ENCODE measurements around the gene ACY1. TPM values are rescaled to one million over a fixed set of nuclear protein-coding genes. Genes with fewer than 3 reads are reported as not detected.

The ACY1 gene
- polyA plus RNA-seq, 1 of the 3 experiments (the other 2 are of a cell fraction), result 93.0 TPM

DNA sequence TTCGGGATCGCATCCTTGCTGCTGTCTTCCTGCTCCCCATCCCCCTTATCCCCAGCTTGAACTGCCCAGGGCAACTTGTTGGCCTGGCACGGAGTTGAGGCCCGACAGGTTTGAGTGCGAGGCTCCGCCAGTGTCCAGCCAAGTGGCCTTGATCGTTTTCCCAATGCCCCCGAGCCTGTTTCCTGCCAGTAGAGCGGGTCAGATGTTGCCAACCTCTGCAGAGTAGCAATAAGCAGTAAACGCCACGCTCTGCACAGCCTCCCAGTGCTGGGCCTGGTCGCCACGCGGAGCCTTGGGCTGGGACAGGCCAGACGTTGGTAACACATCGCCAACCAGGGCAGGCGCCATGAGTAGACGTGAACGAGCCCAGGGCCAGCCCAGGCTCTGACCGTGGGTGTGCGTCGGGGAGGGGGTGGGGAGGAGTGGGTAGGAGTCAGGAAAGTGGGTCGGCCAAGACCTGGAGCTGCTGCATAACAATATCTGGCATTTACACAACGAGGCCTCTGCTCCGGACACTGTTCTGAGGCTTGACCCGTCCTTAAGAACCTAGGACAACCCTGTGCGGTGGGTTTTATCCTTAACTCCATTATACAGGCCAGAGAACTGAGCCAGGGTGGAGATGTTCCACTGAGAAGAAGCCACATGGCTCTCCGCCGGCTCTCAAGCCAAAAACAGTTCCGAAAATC, 8.9 kb upstream of the ACY1 start:
- H3K36me3 ChIP-seq (replicated peaks in 1 of 2; ENCODE audit: control insufficient read depth in 1 of 2, insufficient read depth in 2 of 2, low read length in 1 of 2), result no peaks in the 10 kb centered on the region
- no peaks in the 10 kb centered on the region for H3K27me3 ChIP-seq (ENCODE audit: insufficient read depth)
- peaks cover 20% of the 10 kb centered on the region for H3F3A ChIP-seq (replicated peaks; ENCODE audit: insufficient read depth)
- peak overlapping the region; percentile 63 to 90; a peak in 3 of 4 replicates for H3K27ac ChIP-seq (ENCODE audit: low read depth in 2 of 2, low read length in 1 of 2)
- peaks cover 7 to 38% of the 10 kb centered on the region in 2 experiments for H3K4me1 ChIP-seq (ENCODE audit: control insufficient read depth in 1 of 2, insufficient read depth in 2 of 2, low read depth in 1 of 2, low read length in 1 of 2)
- no peaks in the 10 kb centered on the region for H3K9me3 ChIP-seq
- peak overlapping the region; percentile 95 for H2AFZ ChIP-seq (ENCODE audit: low read depth)
- peak overlapping the region; percentile 80 for H3K9ac ChIP-seq
- H3K9me2 ChIP-seq, result no peaks in the 10 kb centered on the region
- H3K4me3 ChIP-seq (ENCODE audit: low read depth in 2 of 2, low read length in 1 of 2), result peak overlapping the region; percentile 53 to 85
- DNase-seq, result peak; percentile 62
- peaks cover 10% of the 10 kb centered on the region for H3K79me2 ChIP-seq (ENCODE audit: insufficient read depth)
- TF ChIP-seq, protein P1, sequence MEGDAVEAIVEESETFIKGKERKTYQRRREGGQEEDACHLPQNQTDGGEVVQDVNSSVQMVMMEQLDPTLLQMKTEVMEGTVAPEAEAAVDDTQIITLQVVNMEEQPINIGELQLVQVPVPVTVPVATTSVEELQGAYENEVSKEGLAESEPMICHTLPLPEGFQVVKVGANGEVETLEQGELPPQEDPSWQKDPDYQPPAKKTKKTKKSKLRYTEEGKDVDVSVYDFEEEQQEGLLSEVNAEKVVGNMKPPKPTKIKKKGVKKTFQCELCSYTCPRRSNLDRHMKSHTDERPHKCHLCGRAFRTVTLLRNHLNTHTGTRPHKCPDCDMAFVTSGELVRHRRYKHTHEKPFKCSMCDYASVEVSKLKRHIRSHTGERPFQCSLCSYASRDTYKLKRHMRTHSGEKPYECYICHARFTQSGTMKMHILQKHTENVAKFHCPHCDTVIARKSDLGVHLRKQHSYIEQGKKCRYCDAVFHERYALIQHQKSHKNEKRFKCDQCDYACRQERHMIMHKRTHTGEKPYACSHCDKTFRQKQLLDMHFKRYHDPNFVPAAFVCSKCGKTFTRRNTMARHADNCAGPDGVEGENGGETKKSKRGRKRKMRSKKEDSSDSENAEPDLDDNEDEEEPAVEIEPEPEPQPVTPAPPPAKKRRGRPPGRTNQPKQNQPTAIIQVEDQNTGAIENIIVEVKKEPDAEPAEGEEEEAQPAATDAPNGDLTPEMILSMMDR (IDR thresholded peaks at IDR 0.05), result peak; percentile 12; the same call in 1 of the 2 replicates
- TF ChIP-seq GATA2 (CRISPR knock-in tag; IDR thresholded peaks at IDR 0.05), result no peak
- H4K20me1 ChIP-seq (ENCODE audit: insufficient read depth), result no peaks in the 10 kb centered on the region
- CTCF ChIA-PET, result interaction anchor here (0.7 to 5.1 kb wide), 28 partner anchors 9 to 532 kb away, joined by 3 to 84 read pairs (median 4); partner anchors contain the start of genes ACY1, GPR62, PARP3 and RRP9
- H3K4me2 ChIP-seq, result peak overlapping the region; percentile 100
- POLR2A ChIA-PET, result interaction anchor here (0.6 to 3.0 kb wide), 11 partner anchors 8 to 32 kb away, joined by 3 to 20 read pairs (median 5); partner anchors contain the start of genes ACY1, PARP3, RPL29 and RRP9
- WGBS (ENCODE audit: low lambda C conversion rate), result 31% methylated on average over 24 of the region's 30 CpGs

DNA sequence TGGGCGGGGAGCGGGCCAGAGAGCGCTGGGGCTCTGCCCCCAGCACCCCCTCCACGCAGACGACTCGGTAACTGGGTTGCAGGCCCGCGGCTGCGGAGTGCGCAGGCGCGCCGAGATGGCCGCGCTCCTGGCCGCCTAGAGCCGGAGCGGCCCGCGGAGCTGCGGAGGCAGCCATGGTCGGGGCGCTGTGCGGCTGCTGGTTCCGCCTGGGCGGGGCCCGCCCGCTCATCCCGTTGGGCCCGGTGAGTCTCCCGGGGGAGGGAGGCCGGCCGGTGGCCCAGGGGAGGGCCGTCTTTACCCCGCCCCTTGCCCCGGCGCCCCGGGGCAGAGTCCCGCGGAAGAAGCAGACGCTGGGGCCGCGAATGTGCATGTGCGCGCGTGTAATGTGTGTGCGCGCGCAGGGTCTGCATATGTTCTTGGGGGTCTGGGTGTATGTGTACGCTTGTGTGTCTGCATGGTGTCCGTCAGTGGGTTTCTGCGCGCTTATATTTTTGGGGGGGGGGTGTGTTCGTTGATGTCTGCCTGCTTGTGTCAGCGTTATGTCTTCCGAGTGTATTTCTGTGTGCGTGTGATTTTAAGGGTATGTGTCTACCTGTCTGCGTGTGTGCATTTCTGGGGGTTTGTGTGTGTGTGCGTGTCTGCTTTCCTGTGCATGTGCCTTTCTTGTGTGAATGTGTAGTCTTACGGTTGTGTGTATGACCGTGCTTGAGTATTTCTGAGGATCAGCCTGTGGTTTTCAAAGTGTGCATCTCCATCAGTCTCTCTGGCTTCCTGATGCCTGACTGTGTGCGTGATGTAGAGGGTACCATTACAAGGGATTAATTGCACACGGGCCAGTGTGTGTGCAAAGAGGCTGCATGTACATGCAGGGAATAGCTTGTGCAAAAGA, 8.1 kb upstream of the ACY1 start, which contains the start of gene ABHD14A:
Gene ABHD14A, plus strand, starts transcription at position 102 of the 889 bp plus-strand sequence. Its CDS starts 72 bp downstream, at position 174.
- no peaks in the 10 kb centered on the region for H3K27me3 ChIP-seq (ENCODE audit: insufficient read depth)
- ChIA-PET CTCF (interaction anchor here (0.7 to 5.1 kb wide), 15 partner anchors 8 to 245 kb away, joined by 3 to 84 read pairs (median 12); partner anchors contain the start of genes ACY1, GPR62, PARP3 and RRP9), POLR2A (interaction anchor here (0.6 to 3.0 kb wide), 4 partner anchors 8 to 20 kb away, joined by 3 to 20 read pairs (median 4); partner anchors contain the start of genes ACY1 and RPL29)
- H3K4me1 ChIP-seq (ENCODE audit: control insufficient read depth in 1 of 2, insufficient read depth in 2 of 2, low read depth in 1 of 2, low read length in 1 of 2), result peaks cover 7 to 31% of the 10 kb centered on the region in 2 experiments
- no peaks in the 10 kb centered on the region for H4K20me1 ChIP-seq (ENCODE audit: insufficient read depth)
- H3K9me2 ChIP-seq, result no peaks in the 10 kb centered on the region
- peak within 1 kb of the TSS; percentile 85 for H3K9ac ChIP-seq
- peak; percentile 92 for DNase-seq
- peaks cover 14% of the 10 kb centered on the region for H3K79me2 ChIP-seq (ENCODE audit: insufficient read depth)
- peak; percentile 82 for TF ChIP-seq YY1 (IDR thresholded peaks at IDR 0.05; ENCODE audit: low read depth)
- TF ChIP-seq, protein P1 (IDR thresholded peaks at IDR 0.05), result no peak
- 0 out of 2 replicates have a peak, but pooled peaks have one; percentile 20 for TF ChIP-seq SIN3A (IDR thresholded peaks at IDR 0.05; ENCODE audit: borderline replicate concordance, low read depth, low read length)
- TF ChIP-seq CHD2 (IDR thresholded peaks at IDR 0.05; ENCODE audit: low read length, partially characterized antibody), result peak; percentile 16
- peak; percentile 66 for TF ChIP-seq NRF1 (IDR thresholded peaks at IDR 0.05; ENCODE audit: low read depth, low read length)
- no peak for TF ChIP-seq GATA2 (CRISPR knock-in tag; IDR thresholded peaks at IDR 0.05)
- TF ChIP-seq PBX3 (IDR thresholded peaks at IDR 0.05), result 0 out of 2 replicates have a peak, but pooled peaks have one; percentile 9
- TF ChIP-seq, protein P2, sequence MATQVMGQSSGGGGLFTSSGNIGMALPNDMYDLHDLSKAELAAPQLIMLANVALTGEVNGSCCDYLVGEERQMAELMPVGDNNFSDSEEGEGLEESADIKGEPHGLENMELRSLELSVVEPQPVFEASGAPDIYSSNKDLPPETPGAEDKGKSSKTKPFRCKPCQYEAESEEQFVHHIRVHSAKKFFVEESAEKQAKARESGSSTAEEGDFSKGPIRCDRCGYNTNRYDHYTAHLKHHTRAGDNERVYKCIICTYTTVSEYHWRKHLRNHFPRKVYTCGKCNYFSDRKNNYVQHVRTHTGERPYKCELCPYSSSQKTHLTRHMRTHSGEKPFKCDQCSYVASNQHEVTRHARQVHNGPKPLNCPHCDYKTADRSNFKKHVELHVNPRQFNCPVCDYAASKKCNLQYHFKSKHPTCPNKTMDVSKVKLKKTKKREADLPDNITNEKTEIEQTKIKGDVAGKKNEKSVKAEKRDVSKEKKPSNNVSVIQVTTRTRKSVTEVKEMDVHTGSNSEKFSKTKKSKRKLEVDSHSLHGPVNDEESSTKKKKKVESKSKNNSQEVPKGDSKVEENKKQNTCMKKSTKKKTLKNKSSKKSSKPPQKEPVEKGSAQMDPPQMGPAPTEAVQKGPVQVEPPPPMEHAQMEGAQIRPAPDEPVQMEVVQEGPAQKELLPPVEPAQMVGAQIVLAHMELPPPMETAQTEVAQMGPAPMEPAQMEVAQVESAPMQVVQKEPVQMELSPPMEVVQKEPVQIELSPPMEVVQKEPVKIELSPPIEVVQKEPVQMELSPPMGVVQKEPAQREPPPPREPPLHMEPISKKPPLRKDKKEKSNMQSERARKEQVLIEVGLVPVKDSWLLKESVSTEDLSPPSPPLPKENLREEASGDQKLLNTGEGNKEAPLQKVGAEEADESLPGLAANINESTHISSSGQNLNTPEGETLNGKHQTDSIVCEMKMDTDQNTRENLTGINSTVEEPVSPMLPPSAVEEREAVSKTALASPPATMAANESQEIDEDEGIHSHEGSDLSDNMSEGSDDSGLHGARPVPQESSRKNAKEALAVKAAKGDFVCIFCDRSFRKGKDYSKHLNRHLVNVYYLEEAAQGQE (IDR thresholded peaks at IDR 0.05; ENCODE audit: low read depth, low read length), result 0 out of 2 replicates have a peak, but pooled peaks have one; percentile 17
- peak; percentile 66 for TF ChIP-seq POLR2AphosphoS5 (IDR thresholded peaks at IDR 0.05; ENCODE audit: low read depth, low read length)
- 2% methylated on average over 51 of the region's 63 CpGs for WGBS (ENCODE audit: low lambda C conversion rate)
- no peaks in the 10 kb centered on the region for H3K9me3 ChIP-seq
- H3K27ac ChIP-seq (ENCODE audit: low read depth in 2 of 2, low read length in 1 of 2), result peak within 1 kb of the TSS; percentile 63 to 90; a peak in 3 of 4 replicates
- peak within 1 kb of the TSS; percentile 100 for H3K4me2 ChIP-seq
- peak within 1 kb of the TSS; percentile 53 to 85 for H3K4me3 ChIP-seq (ENCODE audit: low read depth in 2 of 2, low read length in 1 of 2)
- H2AFZ ChIP-seq (ENCODE audit: low read depth), result peak within 1 kb of the TSS; percentile 95
- peaks cover 0 to 2% of the 10 kb centered on the region in 2 experiments for H3K36me3 ChIP-seq (replicated peaks in 1 of 2; ENCODE audit: control insufficient read depth in 1 of 2, insufficient read depth in 2 of 2, low read length in 1 of 2)
- H3F3A ChIP-seq (replicated peaks; ENCODE audit: insufficient read depth), result peaks cover 18% of the 10 kb centered on the region
